Measurements from ENCODE around the gene GALNT18. TPM values are rescaled to one million over a fixed set of nuclear protein-coding genes. Genes with fewer than 3 reads are reported as not detected.

The GALNT18 gene
- total and polyA plus RNA-seq, 2 experiments from 2014 or later: 4.3 to 10.8 TPM

GRCh38 chr11:11665407-11665806 lies 43.6 kb upstream of the GALNT18 start (continued):
- TF ChIP-seq, protein P1, sequence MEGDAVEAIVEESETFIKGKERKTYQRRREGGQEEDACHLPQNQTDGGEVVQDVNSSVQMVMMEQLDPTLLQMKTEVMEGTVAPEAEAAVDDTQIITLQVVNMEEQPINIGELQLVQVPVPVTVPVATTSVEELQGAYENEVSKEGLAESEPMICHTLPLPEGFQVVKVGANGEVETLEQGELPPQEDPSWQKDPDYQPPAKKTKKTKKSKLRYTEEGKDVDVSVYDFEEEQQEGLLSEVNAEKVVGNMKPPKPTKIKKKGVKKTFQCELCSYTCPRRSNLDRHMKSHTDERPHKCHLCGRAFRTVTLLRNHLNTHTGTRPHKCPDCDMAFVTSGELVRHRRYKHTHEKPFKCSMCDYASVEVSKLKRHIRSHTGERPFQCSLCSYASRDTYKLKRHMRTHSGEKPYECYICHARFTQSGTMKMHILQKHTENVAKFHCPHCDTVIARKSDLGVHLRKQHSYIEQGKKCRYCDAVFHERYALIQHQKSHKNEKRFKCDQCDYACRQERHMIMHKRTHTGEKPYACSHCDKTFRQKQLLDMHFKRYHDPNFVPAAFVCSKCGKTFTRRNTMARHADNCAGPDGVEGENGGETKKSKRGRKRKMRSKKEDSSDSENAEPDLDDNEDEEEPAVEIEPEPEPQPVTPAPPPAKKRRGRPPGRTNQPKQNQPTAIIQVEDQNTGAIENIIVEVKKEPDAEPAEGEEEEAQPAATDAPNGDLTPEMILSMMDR (conservative IDR thresholded peaks at IDR 0.05; ENCODE audit: low read depth in 2 of 2): no peak
- TF ChIP-seq STAT1 (IDR thresholded peaks at IDR 0.05; ENCODE audit: unreplicated experiment): no peak
- no peak for TF ChIP-seq EZH2phosphoT487 (IDR thresholded peaks at IDR 0.05; ENCODE audit: unreplicated experiment)
- TF ChIP-seq ZNF114 (CRISPR knock-in tag; IDR thresholded peaks at IDR 0.05): no peak
- no peak for TF ChIP-seq NANOG (IDR thresholded peaks at IDR 0.05; ENCODE audit: borderline replicate concordance)
- no peak for TF ChIP-seq EZH2 (IDR thresholded peaks at IDR 0.05; ENCODE audit: low read depth, unreplicated experiment)
- no peak for TF ChIP-seq JUNB (IDR thresholded peaks at IDR 0.05; ENCODE audit: unreplicated experiment)
- no peak for TF ChIP-seq ZNF462 (CRISPR knock-in tag; IDR thresholded peaks at IDR 0.05)

DNA sequence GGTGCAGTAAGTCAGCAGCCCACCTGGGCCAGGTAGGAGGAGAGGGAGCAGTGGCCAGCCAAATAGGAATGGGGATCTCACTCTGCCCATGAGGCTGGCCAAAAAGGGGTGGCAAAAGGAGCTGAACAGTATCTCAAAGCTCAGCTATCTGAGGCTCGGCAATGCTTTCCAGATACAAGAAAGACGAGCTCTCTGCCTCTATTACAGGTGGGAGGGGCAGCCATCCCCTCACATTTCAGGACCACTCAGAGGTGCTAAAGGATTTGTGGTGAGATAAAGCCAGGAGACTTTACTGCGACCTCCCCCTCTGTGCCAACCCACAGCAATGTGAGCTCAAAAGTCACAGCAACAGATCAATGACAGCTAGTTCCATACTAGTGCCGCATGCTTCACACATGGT lies 42.1 kb upstream of the GALNT18 start:
- peaks cover 14% of the 10 kb centered on the region for H3K9me3 Mint-ChIP-seq
- peaks cover 9% of the 10 kb centered on the region for H3K27me3 Mint-ChIP-seq (ENCODE audit: insufficient read depth, low read depth, poor library complexity)
- Histone ChIP-seq H3K79me2 (replicated peaks; ENCODE audit: insufficient read depth) (no peaks in the 10 kb centered on the region), H3K36me3 (ENCODE audit: insufficient read depth) (no peaks in the 10 kb centered on the region), H3K27ac (ENCODE audit: low read depth) (no peak overlapping the region), H3K4me1 (ENCODE audit: insufficient read depth) (peaks cover 15% of the 10 kb centered on the region; the same call in 1 of the 2 replicates), H2AFZ (no peak overlapping the region), H4K20me1 (replicated peaks; ENCODE audit: insufficient read depth) (no peaks in the 10 kb centered on the region), H3K4me2 (no peak overlapping the region), H3K27me3 (ENCODE audit: insufficient read depth) (no peaks in the 10 kb centered on the region), H3K9me2 (ENCODE audit: insufficient read depth) (0 out of 2 replicates have a peak, but pooled peaks cover 3% of the 10 kb centered on the region), H3K4me3 (no peak overlapping the region), H3F3A (replicated peaks; ENCODE audit: low read depth) (no peaks in the 10 kb centered on the region)
- DNase-seq (ENCODE audit: low spot score) (no peak), ATAC-seq (no peak)
- H3K36me3 Mint-ChIP-seq (ENCODE audit: low read depth): peaks cover 12% of the 10 kb centered on the region; the same call in 2 of the 3 replicates
- peaks cover 20% of the 10 kb centered on the region for H3K4me1 Mint-ChIP-seq
- H3K27ac Mint-ChIP-seq: no peak overlapping the region
- no peak overlapping the region for H3K4me3 Mint-ChIP-seq
- TF ChIP-seq EZH2 (IDR thresholded peaks at IDR 0.05; ENCODE audit: low read depth, unreplicated experiment) (no peak), REST (IDR thresholded peaks at IDR 0.05; ENCODE audit: unreplicated experiment) (no peak), NANOG (IDR thresholded peaks at IDR 0.05; ENCODE audit: borderline replicate concordance) (no peak)
